Lower leg skin (tissue), 3 donors: Measurements from ENCODE around the gene PKD1.

Source experiments
- POLR2A ChIP-seq, 2 donors: fragments of 450-650 bp; IDR thresholded peaks; one replicate each; pipeline ENCODE4 v1.6.1; 2016 to 2017; ENCODE audit warnings: antibody characterized with exemption in 2 of 2, mild to moderate bottlenecking in 1 of 2, moderate library complexity in 1 of 2
- TF ChIP-seq, protein P1 (sequence below), 3 donors: fragments of 450-650 bp; IDR thresholded peaks; one replicate each; pipeline ENCODE4 v1.5.1; 2016; ENCODE audit warnings: antibody characterized with exemption in 3 of 3, mild to moderate bottlenecking in 3 of 3, moderate library complexity in 2 of 3

DNA sequence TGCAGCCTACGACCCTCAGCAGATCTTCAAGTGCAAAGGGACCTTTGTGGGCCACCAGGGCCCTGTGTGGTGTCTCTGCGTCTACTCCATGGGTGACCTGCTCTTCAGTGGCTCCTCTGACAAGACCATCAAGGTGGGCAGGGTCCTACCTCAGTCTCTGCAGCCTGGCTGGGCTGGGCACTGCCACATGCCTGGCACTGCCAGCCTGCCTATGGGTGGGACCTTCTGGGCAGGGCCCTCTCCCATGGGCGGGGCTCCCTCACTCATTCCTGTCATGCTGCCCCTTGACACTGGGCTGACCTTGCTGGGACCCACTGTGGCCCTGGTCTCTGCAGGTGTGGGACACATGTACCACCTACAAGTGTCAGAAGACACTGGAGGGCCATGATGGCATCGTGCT lies 38.2 kb upstream of the PKD1 start:
- TF ChIP-seq, protein P1, sequence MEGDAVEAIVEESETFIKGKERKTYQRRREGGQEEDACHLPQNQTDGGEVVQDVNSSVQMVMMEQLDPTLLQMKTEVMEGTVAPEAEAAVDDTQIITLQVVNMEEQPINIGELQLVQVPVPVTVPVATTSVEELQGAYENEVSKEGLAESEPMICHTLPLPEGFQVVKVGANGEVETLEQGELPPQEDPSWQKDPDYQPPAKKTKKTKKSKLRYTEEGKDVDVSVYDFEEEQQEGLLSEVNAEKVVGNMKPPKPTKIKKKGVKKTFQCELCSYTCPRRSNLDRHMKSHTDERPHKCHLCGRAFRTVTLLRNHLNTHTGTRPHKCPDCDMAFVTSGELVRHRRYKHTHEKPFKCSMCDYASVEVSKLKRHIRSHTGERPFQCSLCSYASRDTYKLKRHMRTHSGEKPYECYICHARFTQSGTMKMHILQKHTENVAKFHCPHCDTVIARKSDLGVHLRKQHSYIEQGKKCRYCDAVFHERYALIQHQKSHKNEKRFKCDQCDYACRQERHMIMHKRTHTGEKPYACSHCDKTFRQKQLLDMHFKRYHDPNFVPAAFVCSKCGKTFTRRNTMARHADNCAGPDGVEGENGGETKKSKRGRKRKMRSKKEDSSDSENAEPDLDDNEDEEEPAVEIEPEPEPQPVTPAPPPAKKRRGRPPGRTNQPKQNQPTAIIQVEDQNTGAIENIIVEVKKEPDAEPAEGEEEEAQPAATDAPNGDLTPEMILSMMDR (IDR thresholded peaks at IDR 0.05): no peak
- no peak for TF ChIP-seq POLR2A (IDR thresholded peaks at IDR 0.05)
